Pulmonary artery endothelial cell (primary cell): ENCODE measurements around the gene NBPF11. TPM values are rescaled to one million over a fixed set of nuclear protein-coding genes. Genes with fewer than 3 reads are reported as not detected.
"Not testable (repeated sequence)": the region's sequence is repeated elsewhere in the genome, so short reads cannot be mapped to it uniquely, and the experiment has no call there.

Experiments
- DNase-seq: peaks from one replicate; pipeline ENCODE4 v3.0.0-alpha.2; 2011; ENCODE audit warnings: low read depth, low spot score
- total RNA-seq: library from RNA; depleted of rRNA; stranded (reverse); fragments of >200 nt; gene quantifications from 2 replicates; pipeline ENCODE4 v1.2.3, GENCODE V29; 2014

NBPF11 gene
- total RNA-seq, 1 donor from 2014 or later = 3.5 TPM

DNA sequence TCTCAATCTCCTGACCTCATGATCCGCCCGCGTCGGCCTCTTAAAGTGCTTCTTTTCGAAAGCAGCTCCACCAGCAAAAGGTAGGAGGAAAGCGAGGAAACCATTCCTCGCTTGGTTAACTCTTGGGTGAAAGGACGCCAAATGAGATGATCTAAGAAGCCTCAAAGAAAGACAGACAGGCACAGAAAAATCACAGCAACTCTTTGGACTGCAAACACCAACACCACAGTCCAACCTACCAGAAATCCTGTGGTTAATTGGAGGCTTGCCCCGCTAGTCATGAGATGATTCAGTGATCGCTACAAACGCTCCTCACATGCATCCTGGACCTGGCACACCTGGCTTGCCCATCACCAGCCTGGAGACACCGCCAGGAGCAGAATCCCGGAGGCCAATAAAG, 1.1 kb downstream of the NBPF11 start:
- DNase-seq = not testable (repeated sequence)

DNA sequence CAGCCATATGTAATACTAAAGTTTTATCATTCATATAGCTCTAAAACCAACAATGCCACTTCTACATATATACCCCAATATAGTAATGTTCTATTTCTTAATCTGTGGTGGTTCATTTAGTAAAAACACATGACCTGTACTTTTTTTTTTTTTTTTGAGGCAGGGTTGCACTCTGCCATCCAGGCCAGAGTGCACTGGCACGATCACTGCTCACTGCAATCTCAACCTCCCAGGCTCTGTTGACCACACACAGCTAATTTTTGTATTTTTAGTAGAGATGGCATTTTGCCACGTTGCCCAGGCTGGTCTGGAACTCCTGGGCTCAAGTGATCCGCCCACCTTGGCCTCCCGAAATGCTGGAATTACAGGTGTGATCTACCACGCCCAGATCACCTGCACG, 2.1 kb downstream of the NBPF11 start:
- not testable (repeated sequence) for DNase-seq

GRCh38 chr1:148149050-148149815, 2.8 kb downstream of the NBPF11 start:
- DNase-seq = not testable (repeated sequence)

DNA sequence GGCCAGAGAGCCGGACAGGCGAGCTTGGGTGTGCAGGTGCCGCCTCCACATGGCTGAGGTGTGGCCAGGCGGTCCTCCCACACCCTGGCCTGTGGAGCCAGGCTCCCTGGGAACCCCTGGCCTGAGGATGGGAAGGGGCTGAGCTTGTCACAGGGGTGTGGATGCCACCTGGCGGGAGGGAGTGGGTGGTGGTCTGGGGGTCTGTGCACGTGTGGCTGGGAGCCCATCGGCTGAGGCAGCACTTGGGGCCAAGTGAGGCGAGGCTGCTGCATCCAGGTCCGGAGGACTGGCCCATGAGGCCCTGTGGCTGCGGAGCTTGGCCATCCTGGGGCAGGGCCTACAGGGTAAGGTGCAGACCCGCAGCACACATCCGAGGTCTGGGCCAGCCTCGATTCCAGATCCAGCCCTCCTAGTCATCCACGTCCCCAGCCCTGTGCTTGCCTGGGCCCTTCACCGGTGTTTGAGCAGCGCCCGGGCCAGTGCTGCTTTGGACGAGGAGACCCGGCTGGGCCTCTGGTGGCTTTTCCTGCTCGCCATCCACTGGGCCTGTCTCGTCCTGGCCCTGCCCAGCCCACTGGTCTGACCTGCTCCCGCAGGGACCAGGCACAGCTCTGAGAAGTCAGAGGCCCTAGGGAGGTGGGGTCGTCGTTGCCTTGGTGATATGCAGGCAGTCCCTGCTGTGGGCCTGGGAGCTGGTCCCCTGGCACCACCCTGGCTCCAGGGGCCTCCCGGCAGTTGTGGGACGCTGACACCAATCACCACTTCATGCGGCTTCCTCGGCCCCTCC, 4.8 kb downstream of the NBPF11 start:
- DNase-seq = not testable (repeated sequence)

GRCh38 chr1:148146191-148146997, 5.7 kb downstream of the NBPF11 start:
- not testable (repeated sequence) for DNase-seq

DNA sequence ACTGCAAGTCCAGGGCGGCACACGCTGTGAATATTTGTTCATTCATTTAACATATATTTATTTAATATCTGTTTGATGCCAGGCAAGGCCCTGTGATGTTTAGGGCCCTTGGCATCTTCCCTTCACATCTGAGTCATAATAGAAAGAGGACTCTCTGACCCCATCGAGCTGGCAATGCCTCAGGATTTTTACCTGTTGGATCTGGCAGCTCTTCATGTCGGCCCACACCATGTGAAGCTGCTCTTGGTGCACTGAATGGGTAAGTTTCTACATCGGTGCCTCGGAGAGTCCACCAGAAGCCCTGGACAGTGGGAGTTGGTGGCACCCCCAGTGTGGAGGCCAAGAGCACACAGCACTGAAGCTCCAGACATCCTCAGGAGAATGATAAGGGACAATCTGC, 8.9 kb downstream of the NBPF11 start:
- not testable (repeated sequence) for DNase-seq

DNA sequence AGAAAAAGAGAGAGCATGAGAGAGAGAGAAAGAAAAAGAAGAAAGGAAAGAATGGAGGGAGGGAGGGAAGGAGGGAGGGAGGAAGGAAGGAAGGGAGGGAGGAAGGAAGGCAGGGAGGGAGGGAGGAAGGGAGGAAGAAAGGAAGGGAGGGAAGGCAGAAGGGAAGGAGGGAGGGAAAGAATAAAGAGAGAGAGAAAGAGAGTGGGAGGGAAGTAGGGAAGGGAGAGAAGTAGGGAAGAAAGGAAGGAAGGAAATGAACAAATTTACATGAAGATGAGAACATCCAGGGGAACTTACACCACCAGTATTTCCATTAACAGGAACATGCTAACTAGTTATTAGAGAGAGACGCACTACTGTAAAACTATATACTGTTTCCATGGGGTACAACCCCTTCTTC, 10.1 kb downstream of the NBPF11 start:
- DNase-seq = not testable (repeated sequence)

GRCh38 chr1:148138606-148139005, 13.5 kb downstream of the NBPF11 start:
- DNase-seq = not testable (repeated sequence)

DNA sequence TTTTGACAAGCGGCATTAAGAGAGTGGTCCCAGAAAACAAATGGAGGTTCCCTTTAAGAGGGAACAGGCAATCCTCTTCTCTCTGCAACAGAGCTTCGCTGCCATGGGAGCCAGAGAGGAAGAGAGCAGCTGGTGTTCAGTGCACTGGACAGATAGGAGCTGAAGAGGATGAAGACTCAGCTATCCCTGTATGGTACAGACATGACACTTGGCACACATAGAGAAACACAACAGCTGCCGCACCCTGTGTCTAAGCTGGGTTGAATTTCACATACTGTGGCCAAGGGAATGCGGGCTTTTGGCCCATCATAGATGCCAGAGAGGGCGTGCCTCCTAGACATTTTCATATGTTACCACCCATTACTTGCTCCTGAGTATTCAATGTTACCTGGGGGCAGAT, 29.7 kb downstream of the NBPF11 start:
- not testable (repeated sequence) for DNase-seq

DNA sequence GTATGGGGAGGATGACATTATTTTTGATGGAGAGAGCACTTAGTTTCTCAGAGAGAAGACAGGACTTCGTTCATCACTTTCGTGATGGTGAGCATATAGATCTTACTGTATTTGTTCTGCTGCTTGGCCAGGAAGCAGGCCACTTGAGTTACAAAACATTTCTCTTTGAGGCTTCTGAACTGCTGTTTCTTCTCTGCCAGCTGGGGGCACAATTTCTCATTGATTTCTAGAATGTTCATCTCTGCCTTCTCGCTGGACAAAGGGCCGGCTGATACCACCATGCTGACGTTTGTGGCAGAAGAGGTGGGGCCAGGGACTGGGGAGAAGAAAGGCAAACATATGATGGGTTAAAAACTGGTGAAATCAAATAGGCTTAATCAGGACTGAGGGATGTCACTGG, 31.7 kb downstream of the NBPF11 start:
- not testable (repeated sequence) for DNase-seq

- DNase-seq = not testable (repeated sequence)
These were observed 56.3 kb downstream of the NBPF11 start for GRCh38 chr1:148095732-148096131.

GRCh38 chr1:148086196-148086595, 65.9 kb downstream of the NBPF11 start:
- not testable (repeated sequence) for DNase-seq

DNA sequence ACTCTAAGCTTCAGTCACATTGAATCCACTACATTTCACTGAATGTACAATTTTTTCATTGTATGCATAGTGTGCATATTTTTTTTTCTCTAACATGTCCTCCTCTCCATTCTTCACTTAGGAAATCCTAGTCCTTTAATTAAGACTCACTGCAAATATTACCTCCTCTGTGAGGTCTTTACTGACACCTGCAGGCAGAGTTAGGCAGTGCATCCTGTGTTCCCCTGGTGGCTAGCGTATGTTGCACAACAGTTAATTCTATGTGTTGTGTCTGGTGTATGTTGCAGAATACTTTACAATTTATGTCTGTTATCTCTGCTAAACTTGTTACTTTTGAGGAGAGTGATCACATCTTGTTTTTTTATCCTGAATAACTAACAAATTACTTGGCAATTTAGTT, 70.9 kb downstream of the NBPF11 start:
- DNase-seq = not testable (repeated sequence)

DNA sequence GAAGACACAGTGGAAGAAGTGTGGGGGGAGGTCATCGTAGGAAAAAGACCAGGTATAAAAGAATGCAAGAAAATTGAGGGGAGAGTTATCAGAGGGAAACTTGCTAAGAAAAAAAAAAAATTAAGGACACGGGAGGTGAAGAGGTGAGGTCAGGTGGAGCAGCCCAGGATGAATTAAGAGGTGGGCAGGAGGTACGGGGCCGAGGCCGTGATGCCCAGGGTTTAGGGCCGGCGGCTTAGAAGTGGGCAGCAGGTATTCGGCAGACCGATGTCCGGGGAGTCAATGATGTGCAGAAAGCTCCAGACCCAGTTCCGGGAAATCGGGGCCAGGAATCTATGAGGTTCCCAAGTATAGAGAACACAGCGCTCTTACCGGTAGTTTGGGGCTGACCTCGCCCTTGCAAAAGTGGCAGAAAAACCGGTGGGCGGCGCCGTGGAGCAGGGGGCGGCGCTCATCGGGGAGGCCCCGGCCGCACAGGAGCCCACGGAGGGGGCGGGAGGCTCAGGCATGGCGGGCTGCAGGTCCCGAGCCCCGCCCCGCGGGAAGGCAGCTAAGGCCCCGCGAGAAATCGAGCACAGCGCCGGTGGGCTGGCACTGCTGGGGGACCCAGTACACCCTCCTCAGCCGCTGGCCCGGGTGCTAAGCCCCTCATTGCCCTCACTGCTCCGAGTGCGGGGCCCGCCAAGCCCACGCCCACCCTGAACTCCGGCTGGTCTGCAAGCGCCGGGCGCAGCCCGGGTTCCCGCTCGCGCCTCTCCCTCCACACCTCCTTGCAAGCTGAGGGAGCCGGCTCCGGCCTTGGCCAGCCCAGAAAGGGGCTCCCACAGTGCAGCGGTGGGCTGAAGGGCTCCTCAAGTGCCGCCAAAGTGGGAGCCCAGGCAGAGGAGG, 73.2 kb downstream of the NBPF11 start:
- not testable (repeated sequence) for DNase-seq

GRCh38 chr1:148078090-148078489, 74.0 kb downstream of the NBPF11 start:
- not testable (repeated sequence) for DNase-seq

- DNase-seq = not testable (repeated sequence)
These were observed 74.6 kb downstream of the NBPF11 start for GRCh38 chr1:148077458-148077857.

- DNase-seq = not testable (repeated sequence)
These were observed 78.7 kb downstream of the NBPF11 start for GRCh38 chr1:148073392-148073791.

DNA sequence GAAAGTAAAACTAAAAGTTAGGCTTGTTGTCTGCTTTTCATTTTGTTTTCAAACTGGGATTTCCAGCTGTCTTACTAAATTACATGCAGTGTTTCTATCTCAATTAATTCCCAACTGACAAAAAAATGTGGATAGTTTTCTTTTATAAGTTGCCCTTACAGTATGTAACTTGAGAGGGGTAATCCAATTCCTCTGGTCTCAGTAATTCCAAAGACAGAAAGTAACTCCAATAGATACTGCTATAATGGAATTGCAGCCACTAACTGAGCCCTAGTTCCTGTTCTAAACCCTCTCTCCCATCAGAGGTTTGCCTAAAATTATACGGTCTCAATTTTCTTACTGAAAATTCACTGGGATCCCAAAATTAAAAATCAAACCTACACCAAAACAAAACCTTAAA, 83.5 kb downstream of the NBPF11 start:
- DNase-seq = not testable (repeated sequence)

GRCh38 chr1:148068201-148068600, 83.9 kb downstream of the NBPF11 start:
- DNase-seq = not testable (repeated sequence)

DNA sequence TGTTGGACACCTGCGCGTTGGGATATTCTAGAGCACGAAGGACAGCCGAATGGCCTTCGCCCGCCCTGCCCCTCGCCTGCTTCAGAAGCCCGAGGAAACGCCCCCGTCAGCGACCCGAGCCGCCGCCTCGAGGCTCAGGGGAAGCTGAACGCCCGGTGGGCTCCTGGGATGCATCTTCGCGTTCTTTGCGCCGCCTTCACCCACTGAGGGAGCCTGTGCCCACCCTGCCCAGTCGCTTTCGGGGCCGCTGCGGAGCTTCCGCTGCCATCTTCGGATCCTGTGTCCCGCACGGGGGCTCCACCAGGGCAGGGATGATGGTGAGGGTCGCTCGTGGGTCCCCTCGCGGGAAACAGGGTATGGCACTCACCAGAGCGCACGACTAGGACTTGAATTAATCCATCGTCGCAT, 91.8 kb downstream of the NBPF11 start:
- DNase-seq = not testable (repeated sequence)

GRCh38 chr1:148057384-148057783, 94.7 kb downstream of the NBPF11 start:
- DNase-seq = not testable (repeated sequence)
